Neuronal stem cell (in vitro differentiated cells): ENCODE data around the gene THSD4.

Source experiments
- DNase-seq: peaks from one replicate; pipeline ENCODE4 v3.0.0-alpha.2; 2013; ENCODE audit warnings: low spot score
- H2AFZ ChIP-seq: one replicate; pipeline ENCODE4 v1.6.1; 2013; ENCODE audit warnings: mild to moderate bottlenecking, low read length, inconsistent platforms
- H2AK5ac ChIP-seq: 2 replicates; pipeline ENCODE4 v1.6.1; 2013; ENCODE audit warnings: low read depth, mild to moderate bottlenecking, inconsistent platforms, low read length, moderate library complexity, mixed read lengths
- H2BK120ac ChIP-seq: 2 replicates; pipeline ENCODE4 v1.6.1; 2013; ENCODE audit warnings: low read depth, mild to moderate bottlenecking, inconsistent platforms, low read length, moderate library complexity, mixed read lengths
- H2BK12ac ChIP-seq: one replicate; pipeline ENCODE4 v1.6.1; 2013; ENCODE audit warnings: low read length, inconsistent platforms
- H2BK15ac ChIP-seq: 2 replicates; pipeline ENCODE4 v1.6.1; 2013; ENCODE audit warnings: mild to moderate bottlenecking, low read length, inconsistent platforms, mixed read lengths
- H2BK5ac ChIP-seq: one replicate; pipeline ENCODE4 v1.6.1; 2013; ENCODE audit warnings: inconsistent platforms, mild to moderate bottlenecking, low read length, moderate library complexity
- H3K14ac ChIP-seq: one replicate; pipeline ENCODE4 v1.6.1; 2013; ENCODE audit warnings: low read length, inconsistent platforms
- H3K18ac ChIP-seq: 2 replicates; pipeline ENCODE4 v1.6.1; 2013; ENCODE audit warnings: low read length, inconsistent platforms
- H3K23ac ChIP-seq: 2 replicates; pipeline ENCODE4 v1.6.1; 2013; ENCODE audit warnings: low read depth, mild to moderate bottlenecking, mixed read lengths, low read length, inconsistent platforms; ENCODE audit not compliant: poor library complexity
- H3K27ac ChIP-seq: replicated peaks from 3 replicates; pipeline ENCODE4 v1.5.1; 2013; ENCODE audit warnings: low read length, inconsistent platforms
- H3K27me3 ChIP-seq, 3 experiments: 2 replicates each; pipeline ENCODE4 v1.6.1; 2013; ENCODE audit warnings: low read length in 3 of 3, mild to moderate bottlenecking in 2 of 3, inconsistent platforms in 1 of 3, low read depth in 1 of 3, mixed read lengths in 1 of 3, moderate library complexity in 1 of 3; ENCODE audit not compliant: control insufficient read depth in 3 of 3, insufficient read depth in 3 of 3
- H3K36me3 ChIP-seq, 2 donors: replicated peaks in 1 of 2; 2 replicates each; pipeline ENCODE4 v1.6.1; 2013; ENCODE audit warnings: low read length in 2 of 2; ENCODE audit not compliant: control insufficient read depth in 2 of 2, insufficient read depth in 2 of 2
- H3K4ac ChIP-seq: 2 replicates; pipeline ENCODE4 v1.6.1; 2013; ENCODE audit warnings: inconsistent platforms, mild to moderate bottlenecking, low read length, moderate library complexity
- H3K4me1 ChIP-seq, 2 donors: 1 replicate in 1 of 2; 2 replicates in 1 of 2; pipeline ENCODE4 v1.6.1; 2013; ENCODE audit warnings: low read length in 2 of 2, low read depth in 1 of 2; ENCODE audit not compliant: control insufficient read depth in 2 of 2, insufficient read depth in 1 of 2
- H3K4me2 ChIP-seq: one replicate; pipeline ENCODE4 v1.6.1; 2013; ENCODE audit warnings: mild to moderate bottlenecking, low read length, inconsistent platforms; ENCODE audit not compliant: insufficient read depth, poor library complexity, severe bottlenecking
- H3K4me3 ChIP-seq, 2 donors: 2 replicates each; pipeline ENCODE4 v1.5.1; 2013; ENCODE audit warnings: low read length in 2 of 2, mild to moderate bottlenecking in 2 of 2, inconsistent platforms in 1 of 2, moderate library complexity in 1 of 2
- H3K79me1 ChIP-seq: one replicate; pipeline ENCODE4 v1.6.1; 2013; ENCODE audit warnings: low read depth, mild to moderate bottlenecking, inconsistent platforms, low read length, moderate library complexity
- H3K9ac ChIP-seq: one replicate; pipeline ENCODE4 v1.6.1; 2013; ENCODE audit warnings: mild to moderate bottlenecking, low read depth, low read length, inconsistent platforms; ENCODE audit not compliant: poor library complexity
- H3K9me3 ChIP-seq, 2 donors: replicated peaks in 1 of 2; 2 replicates each; pipeline versions ENCODE3 to v1.6.1; 2013; ENCODE audit warnings: low read length in 2 of 2, mild to moderate bottlenecking in 2 of 2, inconsistent platforms in 1 of 2, low read depth in 1 of 2, mixed read lengths in 1 of 2, moderate library complexity in 1 of 2; ENCODE audit not compliant: control insufficient read depth in 2 of 2, insufficient read depth in 1 of 2
- H4K8ac ChIP-seq: one replicate; pipeline ENCODE4 v1.6.1; 2013; ENCODE audit warnings: low read depth, mild to moderate bottlenecking, inconsistent platforms, low read length, moderate library complexity
- H4K91ac ChIP-seq: one replicate; pipeline ENCODE4 v1.6.1; 2013; ENCODE audit warnings: low read length, low read depth, mild to moderate bottlenecking, inconsistent platforms; ENCODE audit not compliant: poor library complexity
- WGBS, 2 donors: extraction: QIAGEN DNeasy Blood & Tissue Kit; methylation state at CpG; one replicate each; pipeline ENCODE4 v1.1.7; 2013; ENCODE audit warnings: missing lambda C conversion rate in 2 of 2, mixed read lengths in 1 of 2; ENCODE audit not compliant: insufficient read length in 2 of 2, insufficient replicate concordance in 1 of 2; ENCODE audit errors: extremely low coverage in 2 of 2; 5-methylcytosine and 5-hydroxymethylcytosine counted together

The THSD4 gene

DNA sequence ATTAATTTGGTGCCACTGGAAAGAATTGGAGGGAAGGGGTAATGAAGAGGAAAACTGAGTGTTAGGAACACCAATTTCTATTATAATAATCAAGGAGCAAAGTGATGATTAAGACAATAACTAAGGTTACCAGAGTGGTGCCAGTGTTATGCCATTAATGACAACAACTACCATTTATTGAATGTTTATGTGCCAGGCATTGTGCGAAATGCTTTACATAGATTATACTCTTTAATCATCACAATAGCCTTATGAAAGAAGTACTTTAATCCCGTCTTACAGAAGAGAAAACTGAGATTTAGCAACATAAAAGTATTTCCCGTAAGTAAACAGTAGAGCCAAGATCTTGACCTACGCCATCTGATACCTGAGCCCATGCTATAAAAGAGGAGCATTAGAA lies 507.8 kb downstream of the THSD4 start:
- Histone ChIP-seq H2AFZ (no peak overlapping the region), H3K4me1 (no peaks in the 10 kb centered on the region), H3K4ac (no peak overlapping the region), H3K9ac (no peak overlapping the region), H3K27ac (no peak overlapping the region), H2BK5ac (no peak overlapping the region), H2BK120ac (no peak overlapping the region), H3K18ac (no peak overlapping the region), H3K4me2 (no peak overlapping the region), H3K36me3 (no peaks in the 10 kb centered on the region), H3K4me3 (no peak overlapping the region), H4K8ac (no peak overlapping the region), H3K23ac (no peak overlapping the region), H3K27me3 (no peaks in the 10 kb centered on the region), H3K79me1 (no peaks in the 10 kb centered on the region), H2BK15ac (no peak overlapping the region), H4K91ac (no peak overlapping the region), H3K9me3 (no peaks in the 10 kb centered on the region), H3K14ac (no peak overlapping the region), H2AK5ac (no peak overlapping the region), H2BK12ac (no peak overlapping the region)
- DNase-seq = no peak
- WGBS, 2 donors = no CpG with 5 or more reads among the region's 4 CpGs

DNA sequence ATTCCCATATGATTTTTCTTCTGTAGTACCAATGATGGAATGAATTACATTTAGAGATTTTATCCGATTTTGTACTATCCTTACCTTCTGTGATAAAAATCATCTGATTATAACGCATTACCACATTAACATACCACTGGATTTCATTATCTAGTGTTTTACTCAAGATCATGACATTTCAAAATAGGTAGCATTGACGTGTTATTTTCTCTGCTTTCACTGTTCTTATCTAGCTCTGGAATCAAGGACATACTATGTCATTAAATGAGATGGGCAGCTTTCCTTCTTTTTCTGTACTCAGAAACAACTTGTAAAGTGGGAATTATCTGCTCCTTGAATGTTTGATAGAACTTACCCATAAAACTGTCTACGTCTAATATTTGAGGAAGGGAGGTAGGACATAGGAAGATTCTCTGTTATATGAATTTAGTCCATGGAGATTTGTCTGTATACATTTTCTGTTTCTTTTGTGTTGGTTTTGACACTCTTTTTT lies 511.4 kb downstream of the THSD4 start:
- no peak for DNase-seq
- H2BK120ac ChIP-seq = no peak overlapping the region
- H3K14ac ChIP-seq = no peak overlapping the region
- WGBS, 2 donors = no CpG with 5 or more reads among the region's 4 CpGs
- H2BK12ac ChIP-seq = no peak overlapping the region
- H3K9me3 ChIP-seq = no peaks in the 10 kb centered on the region
- H2AK5ac ChIP-seq = no peak overlapping the region
- H4K8ac ChIP-seq = no peak overlapping the region
- H3K23ac ChIP-seq = no peak overlapping the region
- H2BK15ac ChIP-seq = no peak overlapping the region
- no peaks in the 10 kb centered on the region for H3K36me3 ChIP-seq
- H3K4me2 ChIP-seq = no peak overlapping the region
- H3K79me1 ChIP-seq = no peaks in the 10 kb centered on the region
- no peaks in the 10 kb centered on the region for H3K27me3 ChIP-seq
- H4K91ac ChIP-seq = no peak overlapping the region
- H2AFZ ChIP-seq = no peak overlapping the region
- no peak overlapping the region for H3K4ac ChIP-seq
- no peak overlapping the region for H3K4me3 ChIP-seq
- no peak overlapping the region for H2BK5ac ChIP-seq
- no peak overlapping the region for H3K27ac ChIP-seq
- H3K9ac ChIP-seq = no peak overlapping the region
- peaks cover 0 to 21% of the 10 kb centered on the region in 2 donors for H3K4me1 ChIP-seq
- H3K18ac ChIP-seq = no peak overlapping the region

DNA sequence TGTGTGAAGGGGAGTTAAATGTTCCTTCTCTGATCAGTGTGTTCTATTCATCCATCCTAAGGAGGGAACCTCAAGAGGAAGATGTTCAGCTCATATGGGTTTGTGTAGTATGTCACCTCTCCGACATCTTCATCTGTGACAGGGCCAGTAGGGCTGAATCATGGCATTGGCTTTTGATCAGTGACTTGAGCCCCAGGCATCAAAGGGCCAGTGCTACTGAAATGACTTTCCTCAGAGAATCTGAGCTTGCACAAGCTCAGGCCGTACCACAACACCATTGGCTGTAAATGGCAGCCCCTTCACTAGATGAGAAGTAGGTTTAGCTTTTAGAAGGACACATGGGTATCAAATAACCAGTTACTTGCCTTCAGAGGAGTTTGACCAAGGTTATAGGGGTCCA lies 511.9 kb downstream of the THSD4 start:
- Histone ChIP-seq H2AFZ (no peak overlapping the region), H3K23ac (no peak overlapping the region)

DNA sequence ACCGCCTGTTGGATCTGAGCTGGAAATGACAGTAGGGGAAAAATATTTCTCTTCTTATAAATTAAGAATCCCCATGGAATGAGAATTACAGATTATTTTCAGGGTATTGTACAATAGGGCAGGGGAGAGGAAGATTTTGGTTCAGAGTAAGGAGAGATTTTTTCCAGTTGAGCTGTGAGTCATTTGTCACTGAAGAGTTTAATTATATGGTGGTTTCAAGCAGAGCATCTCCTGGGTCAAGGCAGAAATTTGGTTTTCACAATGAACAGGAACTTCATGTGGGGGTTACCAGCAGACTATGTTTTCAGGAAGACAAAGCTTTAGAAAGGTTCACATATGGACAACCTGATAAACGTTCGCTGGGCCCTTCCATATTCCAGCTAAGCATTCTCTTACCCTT lies 512.3 kb downstream of the THSD4 start:
- H3K9me3 ChIP-seq = no peaks in the 10 kb centered on the region
- H3K27ac ChIP-seq = no peak overlapping the region
- no peak overlapping the region for H3K9ac ChIP-seq
- no peak overlapping the region for H3K23ac ChIP-seq
- no peak overlapping the region for H2AK5ac ChIP-seq
- no peak overlapping the region for H3K14ac ChIP-seq
- no peak overlapping the region for H2BK12ac ChIP-seq
- no peak overlapping the region for H3K4ac ChIP-seq
- peaks cover 0 to 21% of the 10 kb centered on the region in 2 donors for H3K4me1 ChIP-seq
- H3K4me2 ChIP-seq = no peak overlapping the region
- H3K79me1 ChIP-seq = no peaks in the 10 kb centered on the region
- no peaks in the 10 kb centered on the region for H3K27me3 ChIP-seq
- no peak overlapping the region for H2BK5ac ChIP-seq
- no CpG with 5 or more reads among the region's 3 CpGs for WGBS, 2 donors
- no peak overlapping the region for H4K91ac ChIP-seq
- no peak overlapping the region for H3K18ac ChIP-seq
- H3K4me3 ChIP-seq = no peak overlapping the region
- H2BK120ac ChIP-seq = no peak overlapping the region
- no peak overlapping the region for H2AFZ ChIP-seq
- no peaks in the 10 kb centered on the region for H3K36me3 ChIP-seq
- no peak for DNase-seq
- H2BK15ac ChIP-seq = no peak overlapping the region
- no peak overlapping the region for H4K8ac ChIP-seq

More for the DNA sequence above, 511.9 kb downstream of the THSD4 start:
- H3K9me3 ChIP-seq = no peaks in the 10 kb centered on the region
- DNase-seq = no peak
- H2AK5ac ChIP-seq = no peak overlapping the region
- H2BK5ac ChIP-seq = no peak overlapping the region
- no peak overlapping the region for H3K18ac ChIP-seq
- H3K9ac ChIP-seq = no peak overlapping the region
- H4K91ac ChIP-seq = no peak overlapping the region
- H3K79me1 ChIP-seq = no peaks in the 10 kb centered on the region
- H4K8ac ChIP-seq = no peak overlapping the region
- no peak overlapping the region for H3K4me3 ChIP-seq
- H3K4me1 ChIP-seq = peaks cover 0 to 21% of the 10 kb centered on the region in 2 donors
- no peak overlapping the region for H3K4ac ChIP-seq
- H2BK120ac ChIP-seq = no peak overlapping the region
- H3K36me3 ChIP-seq = no peaks in the 10 kb centered on the region
- no peak overlapping the region for H3K4me2 ChIP-seq
- no peaks in the 10 kb centered on the region for H3K27me3 ChIP-seq
- no peak overlapping the region for H3K14ac ChIP-seq
- H3K27ac ChIP-seq = no peak overlapping the region
- H2BK15ac ChIP-seq = no peak overlapping the region
- no CpG with 5 or more reads among the region's 2 CpGs for WGBS, 2 donors
- no peak overlapping the region for H2BK12ac ChIP-seq
